ENCODE results near the gene KPNA3.

DNA sequence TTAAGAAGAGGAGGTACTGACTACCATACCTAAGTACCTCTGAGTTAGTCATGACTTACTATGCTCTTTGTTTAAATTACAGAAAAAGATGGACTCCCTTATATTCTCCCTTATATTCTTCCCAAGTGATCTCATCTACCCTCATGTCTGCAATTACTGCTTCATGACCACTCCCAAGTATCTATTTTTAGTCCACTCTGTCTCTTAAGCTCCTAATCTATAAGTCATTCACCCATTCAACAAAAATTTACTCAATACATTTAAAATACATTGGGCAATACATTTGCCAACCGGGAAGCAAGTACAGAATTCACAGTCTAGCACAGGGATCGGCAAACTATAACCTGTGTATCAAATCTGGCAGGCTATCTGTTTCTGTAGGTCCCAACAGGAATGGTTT is 42.6 kb downstream of the KPNA3 start:
- TF ChIP-seq, protein P1, sequence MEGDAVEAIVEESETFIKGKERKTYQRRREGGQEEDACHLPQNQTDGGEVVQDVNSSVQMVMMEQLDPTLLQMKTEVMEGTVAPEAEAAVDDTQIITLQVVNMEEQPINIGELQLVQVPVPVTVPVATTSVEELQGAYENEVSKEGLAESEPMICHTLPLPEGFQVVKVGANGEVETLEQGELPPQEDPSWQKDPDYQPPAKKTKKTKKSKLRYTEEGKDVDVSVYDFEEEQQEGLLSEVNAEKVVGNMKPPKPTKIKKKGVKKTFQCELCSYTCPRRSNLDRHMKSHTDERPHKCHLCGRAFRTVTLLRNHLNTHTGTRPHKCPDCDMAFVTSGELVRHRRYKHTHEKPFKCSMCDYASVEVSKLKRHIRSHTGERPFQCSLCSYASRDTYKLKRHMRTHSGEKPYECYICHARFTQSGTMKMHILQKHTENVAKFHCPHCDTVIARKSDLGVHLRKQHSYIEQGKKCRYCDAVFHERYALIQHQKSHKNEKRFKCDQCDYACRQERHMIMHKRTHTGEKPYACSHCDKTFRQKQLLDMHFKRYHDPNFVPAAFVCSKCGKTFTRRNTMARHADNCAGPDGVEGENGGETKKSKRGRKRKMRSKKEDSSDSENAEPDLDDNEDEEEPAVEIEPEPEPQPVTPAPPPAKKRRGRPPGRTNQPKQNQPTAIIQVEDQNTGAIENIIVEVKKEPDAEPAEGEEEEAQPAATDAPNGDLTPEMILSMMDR (IDR thresholded peaks at IDR 0.05; ENCODE audit: poor library complexity, severe bottlenecking): no peak
- no peak for TF ChIP-seq RAD21 (conservative IDR thresholded peaks at IDR 0.05)
- no peak for TF ChIP-seq EZH2 (IDR thresholded peaks at IDR 0.05; ENCODE audit: borderline replicate concordance, insufficient read depth, low read length, poor library complexity, severe bottlenecking)
- TF ChIP-seq, protein P2, sequence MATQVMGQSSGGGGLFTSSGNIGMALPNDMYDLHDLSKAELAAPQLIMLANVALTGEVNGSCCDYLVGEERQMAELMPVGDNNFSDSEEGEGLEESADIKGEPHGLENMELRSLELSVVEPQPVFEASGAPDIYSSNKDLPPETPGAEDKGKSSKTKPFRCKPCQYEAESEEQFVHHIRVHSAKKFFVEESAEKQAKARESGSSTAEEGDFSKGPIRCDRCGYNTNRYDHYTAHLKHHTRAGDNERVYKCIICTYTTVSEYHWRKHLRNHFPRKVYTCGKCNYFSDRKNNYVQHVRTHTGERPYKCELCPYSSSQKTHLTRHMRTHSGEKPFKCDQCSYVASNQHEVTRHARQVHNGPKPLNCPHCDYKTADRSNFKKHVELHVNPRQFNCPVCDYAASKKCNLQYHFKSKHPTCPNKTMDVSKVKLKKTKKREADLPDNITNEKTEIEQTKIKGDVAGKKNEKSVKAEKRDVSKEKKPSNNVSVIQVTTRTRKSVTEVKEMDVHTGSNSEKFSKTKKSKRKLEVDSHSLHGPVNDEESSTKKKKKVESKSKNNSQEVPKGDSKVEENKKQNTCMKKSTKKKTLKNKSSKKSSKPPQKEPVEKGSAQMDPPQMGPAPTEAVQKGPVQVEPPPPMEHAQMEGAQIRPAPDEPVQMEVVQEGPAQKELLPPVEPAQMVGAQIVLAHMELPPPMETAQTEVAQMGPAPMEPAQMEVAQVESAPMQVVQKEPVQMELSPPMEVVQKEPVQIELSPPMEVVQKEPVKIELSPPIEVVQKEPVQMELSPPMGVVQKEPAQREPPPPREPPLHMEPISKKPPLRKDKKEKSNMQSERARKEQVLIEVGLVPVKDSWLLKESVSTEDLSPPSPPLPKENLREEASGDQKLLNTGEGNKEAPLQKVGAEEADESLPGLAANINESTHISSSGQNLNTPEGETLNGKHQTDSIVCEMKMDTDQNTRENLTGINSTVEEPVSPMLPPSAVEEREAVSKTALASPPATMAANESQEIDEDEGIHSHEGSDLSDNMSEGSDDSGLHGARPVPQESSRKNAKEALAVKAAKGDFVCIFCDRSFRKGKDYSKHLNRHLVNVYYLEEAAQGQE (IDR thresholded peaks at IDR 0.05; ENCODE audit: borderline replicate concordance): no peak
